ENCODE results near the gene MARCO.

MARCO gene

GRCh38 chr2:118903551-118904479 lies 38.2 kb upstream of the MARCO start:
- TF ChIP-seq, protein P1, sequence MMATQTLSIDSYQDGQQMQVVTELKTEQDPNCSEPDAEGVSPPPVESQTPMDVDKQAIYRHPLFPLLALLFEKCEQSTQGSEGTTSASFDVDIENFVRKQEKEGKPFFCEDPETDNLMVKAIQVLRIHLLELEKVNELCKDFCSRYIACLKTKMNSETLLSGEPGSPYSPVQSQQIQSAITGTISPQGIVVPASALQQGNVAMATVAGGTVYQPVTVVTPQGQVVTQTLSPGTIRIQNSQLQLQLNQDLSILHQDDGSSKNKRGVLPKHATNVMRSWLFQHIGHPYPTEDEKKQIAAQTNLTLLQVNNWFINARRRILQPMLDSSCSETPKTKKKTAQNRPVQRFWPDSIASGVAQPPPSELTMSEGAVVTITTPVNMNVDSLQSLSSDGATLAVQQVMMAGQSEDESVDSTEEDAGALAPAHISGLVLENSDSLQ (IDR thresholded peaks at IDR 0.05), result no peak
- TF ChIP-seq LEF1 (IDR thresholded peaks at IDR 0.05; ENCODE audit: borderline replicate concordance), result no peak
- TF ChIP-seq TARDBP (IDR thresholded peaks at IDR 0.05), result no peak
- TF ChIP-seq FOXM1 (IDR thresholded peaks at IDR 0.05; ENCODE audit: borderline replicate concordance), result no peak
- no peak for TF ChIP-seq BHLHE40 (IDR thresholded peaks at IDR 0.05; ENCODE audit: borderline replicate concordance)
- ChIA-PET POLR2A (no interaction called here), CTCF (interaction anchor here (0.6 kb wide), 1 partner anchor 22 kb away, joined by 3 read pairs; no protein-coding TSS in a partner anchor)
- DNase-seq (ENCODE audit: extremely low spot score), result no peak

DNA sequence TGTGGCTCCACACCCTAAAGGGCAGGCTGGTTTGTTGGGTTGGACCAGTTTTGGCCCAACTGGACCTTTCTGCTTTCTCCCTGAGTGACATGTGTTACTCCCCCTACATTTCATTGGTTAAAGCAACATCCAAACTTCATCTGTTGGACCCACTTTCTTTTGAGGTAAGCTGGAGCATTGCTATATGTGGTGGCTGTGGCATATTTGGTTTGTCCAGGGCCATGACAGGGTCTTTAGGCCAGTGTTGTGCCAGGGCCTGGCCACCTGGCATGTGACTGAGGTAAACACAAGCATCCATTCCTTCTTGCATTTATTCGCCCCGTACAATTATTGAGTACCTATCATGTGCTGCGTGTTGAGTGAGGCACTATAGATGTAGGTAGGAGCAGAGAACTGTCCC lies 36.8 kb upstream of the MARCO start:
- no peak for TF ChIP-seq LEF1 (IDR thresholded peaks at IDR 0.05; ENCODE audit: borderline replicate concordance)
- no peak for TF ChIP-seq ZNF384 (IDR thresholded peaks at IDR 0.05)
- TF ChIP-seq ARNT (IDR thresholded peaks at IDR 0.05), result no peak
- no peak for TF ChIP-seq FOXK2 (IDR thresholded peaks at IDR 0.05)
- no peak for TF ChIP-seq FOXM1 (IDR thresholded peaks at IDR 0.05; ENCODE audit: borderline replicate concordance)
- TF ChIP-seq HDGF (IDR thresholded peaks at IDR 0.05; ENCODE audit: borderline replicate concordance), result no peak
- no peak for TF ChIP-seq NFRKB (IDR thresholded peaks at IDR 0.05)
- TF ChIP-seq SP1 (IDR thresholded peaks at IDR 0.05), result no peak
- no peak for TF ChIP-seq TARDBP (IDR thresholded peaks at IDR 0.05)
- no peak for TF ChIP-seq FOXA1 (IDR thresholded peaks at IDR 0.05)
- no peak for TF ChIP-seq ELF4 (IDR thresholded peaks at IDR 0.05)
- TF ChIP-seq BHLHE40 (IDR thresholded peaks at IDR 0.05; ENCODE audit: borderline replicate concordance), result no peak
- no peak for TF ChIP-seq CTBP1 (IDR thresholded peaks at IDR 0.05; ENCODE audit: borderline replicate concordance)
- no peak for TF ChIP-seq L3MBTL2 (conservative IDR thresholded peaks at IDR 0.05)
- TF ChIP-seq, protein P1 (IDR thresholded peaks at IDR 0.05), result no peak
- no peak for TF ChIP-seq SUZ12 (IDR thresholded peaks at IDR 0.05)
- ChIA-PET CTCF (no interaction called here), POLR2A (no interaction called here)
- no peak for DNase-seq (ENCODE audit: extremely low spot score)

GRCh38 chr2:118906186-118906585 lies 35.8 kb upstream of the MARCO start:
- TF ChIP-seq HDGF (IDR thresholded peaks at IDR 0.05; ENCODE audit: borderline replicate concordance) (no peak), ZNF384 (IDR thresholded peaks at IDR 0.05) (no peak), NFRKB (IDR thresholded peaks at IDR 0.05) (no peak), FOXA1 (IDR thresholded peaks at IDR 0.05) (no peak), CTBP1 (IDR thresholded peaks at IDR 0.05; ENCODE audit: borderline replicate concordance) (no peak), ELF4 (IDR thresholded peaks at IDR 0.05) (no peak), SUZ12 (IDR thresholded peaks at IDR 0.05) (no peak)
- DNase-seq (ENCODE audit: extremely low spot score), result no peak
- CTCF ChIA-PET, result interaction anchor here (0.6 kb wide), 1 partner anchor 406 kb away, joined by 3 read pairs; no protein-coding TSS in a partner anchor
- POLR2A ChIA-PET, result no interaction called here

- TF ChIP-seq FOXM1 (IDR thresholded peaks at IDR 0.05; ENCODE audit: borderline replicate concordance) (no peak), HDGF (IDR thresholded peaks at IDR 0.05; ENCODE audit: borderline replicate concordance) (no peak), LEF1 (IDR thresholded peaks at IDR 0.05; ENCODE audit: borderline replicate concordance) (no peak), L3MBTL2 (conservative IDR thresholded peaks at IDR 0.05) (no peak), CTBP1 (IDR thresholded peaks at IDR 0.05; ENCODE audit: borderline replicate concordance) (no peak), BHLHE40 (IDR thresholded peaks at IDR 0.05; ENCODE audit: borderline replicate concordance) (no peak), FOXA1 (IDR thresholded peaks at IDR 0.05) (no peak), TARDBP (IDR thresholded peaks at IDR 0.05) (no peak), SUZ12 (IDR thresholded peaks at IDR 0.05) (no peak), ARNT (IDR thresholded peaks at IDR 0.05) (no peak), SP1 (IDR thresholded peaks at IDR 0.05) (no peak)
- TF ChIP-seq, protein P1 (IDR thresholded peaks at IDR 0.05), result no peak
These were observed 34.2 kb upstream of the MARCO start for GRCh38 chr2:118907759-118908158.

DNA sequence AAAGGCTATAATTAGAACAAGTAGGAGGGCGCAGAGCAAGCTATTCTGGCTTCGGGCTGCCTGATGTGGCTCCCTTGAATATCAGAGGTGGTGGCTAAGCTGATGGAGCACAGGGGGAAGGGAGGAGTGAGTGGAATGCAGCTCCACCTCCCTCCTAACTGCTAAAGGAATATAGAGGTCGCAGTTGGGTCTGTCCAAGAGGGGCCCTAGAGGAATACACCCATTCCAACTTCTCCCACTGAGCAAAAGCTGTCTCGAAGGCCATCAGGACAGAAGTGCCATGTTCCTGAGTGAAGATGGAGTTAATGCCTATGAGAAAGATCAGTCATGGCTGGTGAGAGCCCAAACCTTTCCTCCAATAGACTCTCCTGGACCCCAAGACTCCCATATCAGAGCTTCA lies 32.8 kb upstream of the MARCO start:
- TF ChIP-seq CTBP1 (IDR thresholded peaks at IDR 0.05; ENCODE audit: borderline replicate concordance), result no peak
- no peak for TF ChIP-seq ARNT (IDR thresholded peaks at IDR 0.05)
- TF ChIP-seq FOXA1 (IDR thresholded peaks at IDR 0.05), result no peak
- TF ChIP-seq FOXK2 (IDR thresholded peaks at IDR 0.05), result no peak
- TF ChIP-seq HDGF (IDR thresholded peaks at IDR 0.05; ENCODE audit: borderline replicate concordance), result no peak
- no peak for TF ChIP-seq SUZ12 (IDR thresholded peaks at IDR 0.05)
- TF ChIP-seq BHLHE40 (IDR thresholded peaks at IDR 0.05; ENCODE audit: borderline replicate concordance), result no peak
- no peak for TF ChIP-seq NFRKB (IDR thresholded peaks at IDR 0.05)
- no peak for TF ChIP-seq L3MBTL2 (conservative IDR thresholded peaks at IDR 0.05)
- DNase-seq (ENCODE audit: extremely low spot score), result no peak
- CTCF ChIA-PET, result interaction anchor here (1.0 kb wide), 1 partner anchor 28 kb away, joined by 3 read pairs; no protein-coding TSS in a partner anchor
- POLR2A ChIA-PET, result no interaction called here

More at GRCh38 chr2:118907759-118908158, 34.2 kb upstream of the MARCO start:
- no peak for DNase-seq (ENCODE audit: extremely low spot score)
- CTCF ChIA-PET, result no interaction called here
- POLR2A ChIA-PET, result no interaction called here

All from HEK293T (cell line).